Esophagus squamous epithelium (tissue), 4 donors: Measurements from ENCODE around the gene STK38L.

Source experiments
- CTCF ChIP-seq, 6 experiments: fragments of 450-650 bp in 4 of 6; fragments of 200-600 bp in 2 of 6; sonication (generic) in 2 of 6; IDR thresholded peaks; one replicate each; pipeline ENCODE4 v1.5.1; 2016 to 2019; ENCODE audit warnings: antibody characterized with exemption in 6 of 6, mild to moderate bottlenecking in 4 of 6, moderate library complexity in 4 of 6
- POLR2A ChIP-seq, 4 donors: fragments of 450-650 bp; IDR thresholded peaks; one replicate each; pipeline ENCODE4 v1.6.1; 2017; ENCODE audit warnings: antibody characterized with exemption in 4 of 4, mild to moderate bottlenecking in 4 of 4, moderate library complexity in 3 of 4

DNA sequence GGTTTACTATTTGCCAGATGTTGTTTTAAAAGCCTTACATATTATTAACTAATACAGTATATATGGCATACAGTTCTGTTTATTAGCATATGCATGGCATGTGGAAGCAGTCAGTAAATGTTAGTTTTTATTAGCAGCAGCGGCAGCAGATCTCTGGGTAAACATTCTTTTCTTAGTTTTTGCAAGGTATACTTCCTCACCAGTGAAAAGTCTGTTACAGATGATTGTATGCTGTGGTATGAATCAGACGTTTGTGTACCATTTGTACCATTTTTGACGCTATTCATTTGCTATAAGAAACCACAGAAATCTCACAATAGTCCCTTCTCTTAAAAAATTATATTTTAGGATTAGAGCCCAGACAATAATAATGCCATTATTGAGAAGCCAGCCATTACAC is 17.8 kb downstream of the STK38L start:
- TF ChIP-seq CTCF (IDR thresholded peaks at IDR 0.05) (no peak), POLR2A (IDR thresholded peaks at IDR 0.05) (no peak)
